ENCODE results near the gene FUOM.
"Not testable (repeated sequence)": the region's sequence is repeated elsewhere in the genome, so short reads cannot be mapped to it uniquely, and the experiment has no call there.

The FUOM gene

DNA sequence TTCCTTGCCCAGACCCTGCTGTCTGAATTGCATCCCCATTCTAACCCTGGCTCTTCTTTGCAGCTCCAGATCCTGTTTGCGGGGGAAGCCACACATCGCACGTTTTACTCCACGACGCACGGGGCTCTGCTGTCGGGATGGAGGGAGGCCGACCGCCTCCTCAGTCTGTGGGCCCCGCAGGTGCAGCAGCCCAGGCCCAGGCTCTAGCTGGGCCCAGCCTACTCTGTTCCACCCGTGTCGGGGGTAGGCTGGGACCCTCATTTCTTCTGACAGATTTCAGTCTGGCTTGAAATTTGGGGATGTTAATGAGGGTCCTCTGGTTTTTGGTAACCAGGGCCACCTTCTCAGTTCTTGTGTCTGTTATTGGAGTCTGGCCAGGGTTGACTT is 33.4 kb upstream of the FUOM start:
- H3K4me1 Mint-ChIP-seq: peaks cover 5% of the 10 kb centered on the region
- TF ChIP-seq, protein P1, sequence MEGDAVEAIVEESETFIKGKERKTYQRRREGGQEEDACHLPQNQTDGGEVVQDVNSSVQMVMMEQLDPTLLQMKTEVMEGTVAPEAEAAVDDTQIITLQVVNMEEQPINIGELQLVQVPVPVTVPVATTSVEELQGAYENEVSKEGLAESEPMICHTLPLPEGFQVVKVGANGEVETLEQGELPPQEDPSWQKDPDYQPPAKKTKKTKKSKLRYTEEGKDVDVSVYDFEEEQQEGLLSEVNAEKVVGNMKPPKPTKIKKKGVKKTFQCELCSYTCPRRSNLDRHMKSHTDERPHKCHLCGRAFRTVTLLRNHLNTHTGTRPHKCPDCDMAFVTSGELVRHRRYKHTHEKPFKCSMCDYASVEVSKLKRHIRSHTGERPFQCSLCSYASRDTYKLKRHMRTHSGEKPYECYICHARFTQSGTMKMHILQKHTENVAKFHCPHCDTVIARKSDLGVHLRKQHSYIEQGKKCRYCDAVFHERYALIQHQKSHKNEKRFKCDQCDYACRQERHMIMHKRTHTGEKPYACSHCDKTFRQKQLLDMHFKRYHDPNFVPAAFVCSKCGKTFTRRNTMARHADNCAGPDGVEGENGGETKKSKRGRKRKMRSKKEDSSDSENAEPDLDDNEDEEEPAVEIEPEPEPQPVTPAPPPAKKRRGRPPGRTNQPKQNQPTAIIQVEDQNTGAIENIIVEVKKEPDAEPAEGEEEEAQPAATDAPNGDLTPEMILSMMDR (IDR thresholded peaks at IDR 0.05; ENCODE audit: unreplicated experiment in 3 of 3): no peak
- H3K27ac Mint-ChIP-seq: no peak overlapping the region
- no peaks in the 10 kb centered on the region for H3K9me3 Mint-ChIP-seq
- no peaks in the 10 kb centered on the region for H3K27me3 Mint-ChIP-seq (ENCODE audit: low read depth)
- H3K4me3 Mint-ChIP-seq: peak overlapping the region in 1 of 3 experiments; percentile 41
- peaks cover 10% of the 10 kb centered on the region for H3K36me3 Mint-ChIP-seq (ENCODE audit: low read depth)

DNA sequence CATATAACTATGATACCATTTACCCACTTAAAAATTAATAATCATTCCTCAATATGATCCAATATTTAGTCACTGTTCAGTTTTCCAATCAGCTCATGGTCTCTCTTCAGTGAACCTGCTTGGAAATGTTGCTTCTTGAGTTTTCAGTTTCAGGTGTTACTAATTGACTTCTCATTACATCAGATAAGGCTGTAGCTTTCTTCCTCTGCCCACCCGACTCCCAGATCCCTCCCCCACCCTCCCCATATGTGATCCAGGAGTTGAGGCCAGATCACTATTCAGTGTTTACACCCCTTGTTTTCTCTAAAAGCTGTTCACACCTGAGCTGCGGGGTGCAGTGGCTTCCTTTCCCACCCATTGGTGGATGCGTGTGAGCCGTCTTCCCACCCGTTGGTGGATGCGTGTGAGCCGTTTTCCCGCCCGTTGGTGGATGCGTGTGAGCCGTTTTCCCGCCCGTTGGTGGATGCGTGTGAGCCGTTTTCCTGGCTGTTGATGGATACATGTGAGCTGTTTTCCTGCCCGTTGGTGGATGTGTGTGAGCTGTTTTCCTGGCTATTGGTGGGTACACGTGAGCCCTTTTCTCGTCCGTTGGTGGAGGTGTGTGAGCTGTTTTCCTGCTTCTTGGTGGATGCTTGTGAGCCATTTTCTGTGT is 32.9 kb upstream of the FUOM start:
- TF ChIP-seq, protein P1 (IDR thresholded peaks at IDR 0.05; ENCODE audit: unreplicated experiment in 3 of 3): no peak
- peaks cover 5% of the 10 kb centered on the region for H3K4me1 Mint-ChIP-seq
- H3K36me3 Mint-ChIP-seq (ENCODE audit: low read depth): peaks cover 12% of the 10 kb centered on the region
- H3K27me3 Mint-ChIP-seq (ENCODE audit: low read depth): no peaks in the 10 kb centered on the region
- H3K9me3 Mint-ChIP-seq: no peaks in the 10 kb centered on the region
- H3K4me3 Mint-ChIP-seq: peak overlapping the region in 1 of 3 experiments; percentile 41
- peak overlapping the region in 1 of 3 experiments; percentile 16 for H3K27ac Mint-ChIP-seq

DNA sequence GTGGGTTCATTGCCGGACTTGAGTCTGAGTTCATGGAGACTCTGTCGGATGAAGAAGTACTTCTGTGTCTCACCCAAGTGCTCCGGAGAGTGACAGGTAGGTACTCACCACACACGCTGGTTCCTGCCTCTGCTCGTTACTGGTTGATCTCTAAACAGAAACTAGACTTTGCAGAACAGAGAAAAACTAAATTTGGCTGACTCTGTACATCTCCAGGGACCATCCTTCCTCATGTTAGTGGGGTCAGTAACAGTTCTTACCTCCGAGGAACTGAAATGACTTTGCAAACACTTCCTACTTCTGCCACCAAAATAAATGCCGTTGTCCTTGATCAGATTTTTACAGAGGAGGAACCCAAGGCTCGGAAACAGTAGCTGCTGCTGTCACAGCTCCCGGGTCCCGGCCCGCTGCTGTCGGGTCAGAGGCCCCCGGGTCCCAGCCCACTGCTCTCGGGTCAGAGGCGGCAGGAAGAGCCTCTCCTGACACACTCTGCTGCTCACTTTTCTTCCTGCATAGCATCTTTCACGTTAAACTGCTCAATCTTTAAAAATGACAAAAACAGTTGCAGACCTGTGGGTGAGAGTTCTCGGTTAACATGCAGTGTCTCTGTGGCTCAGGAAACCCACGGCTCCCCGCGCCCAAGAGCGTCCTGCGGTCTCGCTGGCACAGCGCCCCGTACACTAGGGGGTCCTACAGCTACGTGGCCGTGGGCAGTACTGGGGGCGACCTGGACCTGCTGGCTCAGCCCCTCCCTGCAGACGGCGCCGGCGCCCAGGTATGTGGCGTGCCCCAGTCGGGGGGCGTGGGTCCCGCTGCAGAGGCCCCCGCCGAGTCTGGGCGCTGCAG is 31.4 kb upstream of the FUOM start:
- no peaks in the 10 kb centered on the region for H3K27me3 Mint-ChIP-seq (ENCODE audit: low read depth)
- H3K27ac Mint-ChIP-seq: no peak overlapping the region
- peaks cover 12% of the 10 kb centered on the region for H3K36me3 Mint-ChIP-seq (ENCODE audit: low read depth)
- no peaks in the 10 kb centered on the region for H3K4me1 Mint-ChIP-seq
- no peaks in the 10 kb centered on the region for H3K9me3 Mint-ChIP-seq
- no peak overlapping the region for H3K4me3 Mint-ChIP-seq
- TF ChIP-seq, protein P1 (IDR thresholded peaks at IDR 0.05; ENCODE audit: unreplicated experiment in 3 of 3): no peak

DNA sequence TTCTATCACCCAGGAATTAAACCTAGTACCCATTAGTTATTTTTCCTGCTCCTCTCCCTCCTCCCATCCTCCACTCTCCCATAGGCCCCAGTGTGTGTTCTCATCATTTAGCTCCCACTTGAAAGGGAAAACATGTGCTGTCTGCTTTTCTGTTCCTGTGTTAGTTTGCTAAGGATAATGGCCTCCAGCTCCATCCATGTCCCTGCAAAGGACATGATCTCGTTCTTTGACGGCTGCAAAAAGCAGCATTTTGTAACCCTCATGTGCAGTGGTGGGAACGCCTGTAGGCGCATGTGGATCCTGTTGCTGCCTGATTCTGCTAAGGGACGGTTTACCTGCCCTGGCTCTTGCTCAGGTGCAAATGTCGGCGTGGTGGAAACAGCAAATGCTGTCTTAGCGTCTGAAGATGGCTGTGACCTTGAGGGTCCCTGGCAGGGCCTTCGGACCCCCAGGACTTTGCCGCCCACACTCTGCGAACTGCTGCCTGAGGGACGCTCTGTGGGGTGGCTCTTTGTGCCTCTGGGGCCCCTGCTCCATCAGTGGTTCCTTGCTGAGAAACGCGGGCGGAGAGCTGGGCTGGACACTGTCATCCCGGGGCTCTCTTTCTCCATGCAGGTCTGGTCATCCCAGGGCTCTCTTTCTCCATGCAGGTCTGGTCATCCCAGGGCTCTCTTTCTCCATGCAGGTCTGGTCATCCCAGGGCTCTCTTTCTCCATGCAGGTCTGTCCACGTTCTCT is 30.6 kb upstream of the FUOM start:
- Mint-ChIP-seq H3K36me3 (ENCODE audit: low read depth) (peaks cover 12% of the 10 kb centered on the region), H3K4me3 (no peak overlapping the region), H3K27me3 (ENCODE audit: low read depth) (no peaks in the 10 kb centered on the region), H3K27ac (no peak overlapping the region), H3K4me1 (no peaks in the 10 kb centered on the region), H3K9me3 (no peaks in the 10 kb centered on the region)
- TF ChIP-seq, protein P1 (IDR thresholded peaks at IDR 0.05; ENCODE audit: unreplicated experiment in 3 of 3): no peak

DNA sequence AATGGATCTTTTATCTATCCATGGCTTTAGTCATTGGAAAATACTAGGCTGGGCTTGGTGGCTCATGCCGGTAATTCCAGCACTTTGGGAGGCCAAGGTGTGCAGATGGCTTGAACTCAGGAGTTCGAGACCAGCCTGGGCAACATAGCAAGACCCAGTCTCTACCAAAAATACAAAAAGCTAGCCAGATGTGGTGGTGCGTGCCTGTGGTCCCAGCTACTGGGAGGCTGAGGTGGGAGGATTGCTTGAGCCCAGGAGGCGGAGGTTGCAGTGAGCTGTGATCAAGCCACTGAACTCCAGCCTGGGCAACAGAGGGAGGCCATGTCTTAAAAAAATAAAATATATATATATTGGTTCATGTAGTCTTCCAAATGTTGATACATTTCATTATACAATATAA is 29.1 kb upstream of the FUOM start:
- H3K4me1 Mint-ChIP-seq: not testable (repeated sequence)

DNA sequence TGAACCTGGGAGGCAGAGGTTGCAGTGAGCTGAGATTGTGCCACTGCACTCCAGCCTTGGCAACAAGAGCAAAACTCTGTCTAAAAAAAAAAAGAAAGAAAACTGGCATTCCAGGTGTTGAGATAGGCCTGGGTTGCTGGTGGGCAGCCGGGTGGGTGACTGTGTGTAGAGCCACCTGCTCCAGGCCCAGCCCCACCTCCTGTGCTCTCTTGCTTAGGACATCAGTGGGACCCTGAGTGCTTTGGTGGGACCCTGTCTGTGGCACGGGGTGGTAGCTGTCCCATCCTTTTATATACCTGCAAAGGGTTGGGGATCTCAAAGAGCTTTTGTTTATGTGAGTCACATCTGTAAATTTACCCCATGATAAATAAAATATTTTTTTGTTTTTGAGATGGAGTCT is 27.4 kb upstream of the FUOM start:
- Mint-ChIP-seq H3K4me3 (no peak overlapping the region), H3K9me3 (no peaks in the 10 kb centered on the region), H3K27me3 (ENCODE audit: low read depth) (no peaks in the 10 kb centered on the region), H3K4me1 (no peaks in the 10 kb centered on the region), H3K36me3 (ENCODE audit: low read depth) (peaks cover 7% of the 10 kb centered on the region), H3K27ac (no peak overlapping the region)
- TF ChIP-seq, protein P1 (IDR thresholded peaks at IDR 0.05; ENCODE audit: unreplicated experiment in 3 of 3): no peak

More for the DNA sequence above, 29.1 kb upstream of the FUOM start:
- not testable (repeated sequence) for H3K27me3 Mint-ChIP-seq (ENCODE audit: low read depth); H3K4me3 Mint-ChIP-seq; H3K27ac Mint-ChIP-seq; H3K9me3 Mint-ChIP-seq
- peaks cover 12% of the 10 kb centered on the region for H3K36me3 Mint-ChIP-seq (ENCODE audit: low read depth)
